HepG2 (cell line): ENCODE data around the gene GATA1. TPM values are rescaled to one million over a fixed set of nuclear protein-coding genes. Genes with fewer than 3 reads are reported as not detected.

Source experiments
- CEBPB ChIP-seq: IDR thresholded peaks from 2 replicates; pipeline ENCODE4 v1.6.1; 2011; ENCODE audit warnings: low read depth, low read length, improper control_type of control experiment, borderline replicate concordance
- FOXA3 ChIP-seq: IDR thresholded peaks from 2 replicates; pipeline ENCODE4 v1.6.1; 2016; ENCODE audit warnings: missing genetic modification reagents, missing compliant biosample characterization
- IKZF1 ChIP-seq: fragments of 450-650 bp; IDR thresholded peaks from 2 replicates; pipeline ENCODE4 v1.7.1; 2016
- KDM5A ChIP-seq: fragments of 200-600 bp; sonication (generic); IDR thresholded peaks from 2 replicates; pipeline ENCODE4 v1.7.0; 2018; ENCODE audit warnings: antibody characterized with exemption, mild to moderate bottlenecking, low read length, borderline replicate concordance
- RARA ChIP-seq: IDR thresholded peaks from 2 replicates; pipeline ENCODE4 v1.6.1; 2016; ENCODE audit warnings: missing genetic modification reagents, missing compliant biosample characterization
- RXRA ChIP-seq: sonication (generic); formaldehyde crosslinking; IDR thresholded peaks from 2 replicates; pipeline ENCODE4 v1.5.1; 2020; ENCODE audit warnings: missing genetic modification reagents
- TEAD3 ChIP-seq: optimal IDR thresholded peaks from 2 replicates; pipeline ENCODE3; 2016; ENCODE audit warnings: borderline replicate concordance
- ZNF224 ChIP-seq: sonication (generic); formaldehyde crosslinking; IDR thresholded peaks from 2 replicates; pipeline ENCODE4 v1.5.0; 2020; ENCODE audit warnings: mild to moderate bottlenecking, missing genetic modification reagents
- ZNF251 ChIP-seq: sonication (generic); formaldehyde crosslinking; IDR thresholded peaks from 2 replicates; pipeline ENCODE4 v1.9.0; 2021; ENCODE audit warnings: mild to moderate bottlenecking, missing genetic modification reagents
- ZNF552 ChIP-seq: sonication (generic); formaldehyde crosslinking; IDR thresholded peaks from 2 replicates; pipeline ENCODE4 v1.9.0; 2022; ENCODE audit warnings: missing genetic modification reagents, mild to moderate bottlenecking, borderline replicate concordance
- ZNF629 ChIP-seq: sonication (generic); formaldehyde crosslinking; conservative IDR thresholded peaks from 2 replicates; pipeline ENCODE4 v1.5.0; 2020; ENCODE audit warnings: missing genetic modification reagents
- polyA plus RNA-seq, 8 experiments: library from polyadenylated mRNA; depleted of rRNA in 3 of 8; stranded (reverse) in 7 of 8; unstranded in 1 of 8; fragments of >200 nt; fragmentation: Illumina TruSeq in 4 of 8; extraction: Trizol in 4 of 8; gene quantifications; 2 replicates each; pipeline versions ENCODE4 v1.2.1 to v1.2.3, GENCODE V29; 2011 to 2016; ENCODE audit warnings: low read depth in 4 of 8, missing spikeins in 1 of 8, mixed read lengths in 1 of 8; ENCODE audit not compliant: insufficient read depth in 1 of 8
- total RNA-seq, 5 experiments: library from RNA; depleted of rRNA; stranded (reverse); fragments of >200 nt; fragmentation: Illumina TruSeq; extraction: Trizol; gene quantifications; 2 replicates each; pipeline ENCODE4 v1.2.3, GENCODE V29; 2016; ENCODE audit warnings: low read depth in 1 of 5
- TF ChIP-seq, protein P1 (sequence below): sonication (generic); formaldehyde crosslinking; IDR thresholded peaks from 2 replicates; pipeline ENCODE4 v1.5.1; 2020; ENCODE audit warnings: missing genetic modification reagents, mild to moderate bottlenecking, borderline replicate concordance
- TF ChIP-seq, protein P2 (sequence below): IDR thresholded peaks from 2 replicates; pipeline ENCODE4 v1.6.1; 2016; ENCODE audit warnings: low read depth
- TF ChIP-seq, protein P3 (sequence below): sonication (generic); formaldehyde crosslinking; IDR thresholded peaks from 2 replicates; pipeline ENCODE4 v1.4.0; 2020; ENCODE audit warnings: low read depth, missing genetic modification reagents
- TF ChIP-seq, protein P4 (sequence below): sonication (generic); formaldehyde crosslinking; IDR thresholded peaks from 2 replicates; pipeline ENCODE4 v1.8.0; 2022; ENCODE audit warnings: mild to moderate bottlenecking, missing genetic modification reagents; ENCODE audit not compliant: insufficient replicate concordance
- TF ChIP-seq, protein P5 (sequence below): sonication (generic); formaldehyde crosslinking; IDR thresholded peaks from 2 replicates; pipeline ENCODE4 v1.8.0; 2022; ENCODE audit warnings: mild to moderate bottlenecking, missing genetic modification reagents, borderline replicate concordance
- TF ChIP-seq, protein P6 (sequence below): sonication (generic); formaldehyde crosslinking; conservative IDR thresholded peaks from 2 replicates; pipeline ENCODE4 v1.4.0; 2020; ENCODE audit warnings: missing genetic modification reagents

GATA1 gene
- total and polyA plus RNA-seq, 2 of the 13 experiments (the other 11 are each of a cell fraction or from before 2014, with no cell fraction given) = 0.13 TPM; not detected in 1

DNA sequence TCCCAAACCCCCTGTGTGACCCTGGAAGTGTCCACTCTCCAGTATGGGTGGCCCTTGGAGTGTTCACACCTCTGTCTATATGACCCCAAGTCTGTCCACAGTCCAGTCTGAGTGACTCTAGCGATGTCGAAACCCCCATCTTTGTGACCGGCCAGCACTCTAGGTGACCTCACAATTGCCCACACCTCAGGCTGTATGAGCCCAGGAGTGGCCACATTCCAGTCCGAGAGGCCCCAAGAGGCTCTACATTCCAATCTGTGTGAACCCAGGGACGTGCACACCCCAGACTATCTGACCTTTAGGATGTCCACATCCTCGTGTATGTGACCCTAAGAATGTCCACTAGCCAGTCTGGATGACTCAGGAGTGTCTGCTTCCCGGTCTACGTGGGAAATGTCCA is 32.2 kb upstream of the GATA1 start (continued):
- peak; percentile 54 for TF ChIP-seq RARA (CRISPR knock-in tag)
- TF ChIP-seq, protein P1, sequence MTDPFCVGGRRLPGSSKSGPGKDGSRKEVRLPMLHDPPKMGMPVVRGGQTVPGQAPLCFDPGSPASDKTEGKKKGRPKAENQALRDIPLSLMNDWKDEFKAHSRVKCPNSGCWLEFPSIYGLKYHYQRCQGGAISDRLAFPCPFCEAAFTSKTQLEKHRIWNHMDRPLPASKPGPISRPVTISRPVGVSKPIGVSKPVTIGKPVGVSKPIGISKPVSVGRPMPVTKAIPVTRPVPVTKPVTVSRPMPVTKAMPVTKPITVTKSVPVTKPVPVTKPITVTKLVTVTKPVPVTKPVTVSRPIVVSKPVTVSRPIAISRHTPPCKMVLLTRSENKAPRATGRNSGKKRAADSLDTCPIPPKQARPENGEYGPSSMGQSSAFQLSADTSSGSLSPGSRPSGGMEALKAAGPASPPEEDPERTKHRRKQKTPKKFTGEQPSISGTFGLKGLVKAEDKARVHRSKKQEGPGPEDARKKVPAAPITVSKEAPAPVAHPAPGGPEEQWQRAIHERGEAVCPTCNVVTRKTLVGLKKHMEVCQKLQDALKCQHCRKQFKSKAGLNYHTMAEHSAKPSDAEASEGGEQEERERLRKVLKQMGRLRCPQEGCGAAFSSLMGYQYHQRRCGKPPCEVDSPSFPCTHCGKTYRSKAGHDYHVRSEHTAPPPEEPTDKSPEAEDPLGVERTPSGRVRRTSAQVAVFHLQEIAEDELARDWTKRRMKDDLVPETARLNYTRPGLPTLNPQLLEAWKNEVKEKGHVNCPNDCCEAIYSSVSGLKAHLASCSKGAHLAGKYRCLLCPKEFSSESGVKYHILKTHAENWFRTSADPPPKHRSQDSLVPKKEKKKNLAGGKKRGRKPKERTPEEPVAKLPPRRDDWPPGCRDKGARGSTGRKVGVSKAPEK (CRISPR knock-in tag) = no peak
- TF ChIP-seq CEBPB = peak; percentile 37; the same call in 1 of the 2 replicates
- no peak for TF ChIP-seq FOXA3 (CRISPR knock-in tag)
- TF ChIP-seq, protein P2, sequence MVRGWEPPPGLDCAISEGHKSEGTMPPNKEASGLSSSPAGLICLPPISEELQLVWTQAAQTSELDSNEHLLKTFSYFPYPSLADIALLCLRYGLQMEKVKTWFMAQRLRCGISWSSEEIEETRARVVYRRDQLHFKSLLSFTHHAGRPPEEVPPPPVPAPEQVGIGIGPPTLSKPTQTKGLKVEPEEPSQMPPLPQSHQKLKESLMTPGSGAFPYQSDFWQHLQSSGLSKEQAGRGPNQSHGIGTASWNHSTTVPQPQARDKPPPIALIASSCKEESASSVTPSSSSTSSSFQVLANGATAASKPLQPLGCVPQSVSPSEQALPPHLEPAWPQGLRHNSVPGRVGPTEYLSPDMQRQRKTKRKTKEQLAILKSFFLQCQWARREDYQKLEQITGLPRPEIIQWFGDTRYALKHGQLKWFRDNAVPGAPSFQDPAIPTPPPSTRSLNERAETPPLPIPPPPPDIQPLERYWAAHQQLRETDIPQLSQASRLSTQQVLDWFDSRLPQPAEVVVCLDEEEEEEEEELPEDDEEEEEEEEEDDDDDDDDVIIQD = no peak
- peak; percentile 78 for TF ChIP-seq TEAD3
- TF ChIP-seq KDM5A = no peak
- no peak for TF ChIP-seq IKZF1
- 0 out of 2 replicates have a peak, but pooled peaks have one; percentile 27 for TF ChIP-seq ZNF629
- no peak for TF ChIP-seq ZNF552 (CRISPR knock-in tag)
- TF ChIP-seq ZNF251 (CRISPR knock-in tag) = no peak
- TF ChIP-seq, protein P3, sequence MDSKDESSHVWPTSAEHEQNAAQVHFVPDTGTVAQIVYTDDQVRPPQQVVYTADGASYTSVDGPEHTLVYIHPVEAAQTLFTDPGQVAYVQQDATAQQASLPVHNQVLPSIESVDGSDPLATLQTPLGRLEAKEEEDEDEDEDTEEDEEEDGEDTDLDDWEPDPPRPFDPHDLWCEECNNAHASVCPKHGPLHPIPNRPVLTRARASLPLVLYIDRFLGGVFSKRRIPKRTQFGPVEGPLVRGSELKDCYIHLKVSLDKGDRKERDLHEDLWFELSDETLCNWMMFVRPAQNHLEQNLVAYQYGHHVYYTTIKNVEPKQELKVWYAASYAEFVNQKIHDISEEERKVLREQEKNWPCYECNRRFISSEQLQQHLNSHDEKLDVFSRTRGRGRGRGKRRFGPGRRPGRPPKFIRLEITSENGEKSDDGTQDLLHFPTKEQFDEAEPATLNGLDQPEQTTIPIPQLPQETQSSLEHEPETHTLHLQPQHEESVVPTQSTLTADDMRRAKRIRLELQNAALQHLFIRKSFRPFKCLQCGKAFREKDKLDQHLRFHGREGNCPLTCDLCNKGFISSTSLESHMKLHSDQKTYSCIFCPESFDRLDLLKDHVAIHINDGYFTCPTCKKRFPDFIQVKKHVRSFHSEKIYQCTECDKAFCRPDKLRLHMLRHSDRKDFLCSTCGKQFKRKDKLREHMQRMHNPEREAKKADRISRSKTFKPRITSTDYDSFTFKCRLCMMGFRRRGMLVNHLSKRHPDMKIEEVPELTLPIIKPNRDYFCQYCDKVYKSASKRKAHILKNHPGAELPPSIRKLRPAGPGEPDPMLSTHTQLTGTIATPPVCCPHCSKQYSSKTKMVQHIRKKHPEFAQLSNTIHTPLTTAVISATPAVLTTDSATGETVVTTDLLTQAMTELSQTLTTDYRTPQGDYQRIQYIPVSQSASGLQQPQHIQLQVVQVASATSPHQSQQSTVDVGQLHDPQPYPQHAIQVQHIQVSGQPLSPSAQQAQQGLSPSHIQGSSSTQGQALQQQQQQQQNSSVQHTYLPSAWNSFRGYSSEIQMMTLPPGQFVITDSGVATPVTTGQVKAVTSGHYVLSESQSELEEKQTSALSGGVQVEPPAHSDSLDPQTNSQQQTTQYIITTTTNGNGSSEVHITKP (CRISPR knock-in tag) = 0 out of 2 replicates have a peak, but pooled peaks have one; percentile 30
- TF ChIP-seq, protein P4, sequence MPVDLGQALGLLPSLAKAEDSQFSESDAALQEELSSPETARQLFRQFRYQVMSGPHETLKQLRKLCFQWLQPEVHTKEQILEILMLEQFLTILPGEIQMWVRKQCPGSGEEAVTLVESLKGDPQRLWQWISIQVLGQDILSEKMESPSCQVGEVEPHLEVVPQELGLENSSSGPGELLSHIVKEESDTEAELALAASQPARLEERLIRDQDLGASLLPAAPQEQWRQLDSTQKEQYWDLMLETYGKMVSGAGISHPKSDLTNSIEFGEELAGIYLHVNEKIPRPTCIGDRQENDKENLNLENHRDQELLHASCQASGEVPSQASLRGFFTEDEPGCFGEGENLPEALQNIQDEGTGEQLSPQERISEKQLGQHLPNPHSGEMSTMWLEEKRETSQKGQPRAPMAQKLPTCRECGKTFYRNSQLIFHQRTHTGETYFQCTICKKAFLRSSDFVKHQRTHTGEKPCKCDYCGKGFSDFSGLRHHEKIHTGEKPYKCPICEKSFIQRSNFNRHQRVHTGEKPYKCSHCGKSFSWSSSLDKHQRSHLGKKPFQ (CRISPR knock-in tag) = peak; percentile 99
- TF ChIP-seq, protein P5, sequence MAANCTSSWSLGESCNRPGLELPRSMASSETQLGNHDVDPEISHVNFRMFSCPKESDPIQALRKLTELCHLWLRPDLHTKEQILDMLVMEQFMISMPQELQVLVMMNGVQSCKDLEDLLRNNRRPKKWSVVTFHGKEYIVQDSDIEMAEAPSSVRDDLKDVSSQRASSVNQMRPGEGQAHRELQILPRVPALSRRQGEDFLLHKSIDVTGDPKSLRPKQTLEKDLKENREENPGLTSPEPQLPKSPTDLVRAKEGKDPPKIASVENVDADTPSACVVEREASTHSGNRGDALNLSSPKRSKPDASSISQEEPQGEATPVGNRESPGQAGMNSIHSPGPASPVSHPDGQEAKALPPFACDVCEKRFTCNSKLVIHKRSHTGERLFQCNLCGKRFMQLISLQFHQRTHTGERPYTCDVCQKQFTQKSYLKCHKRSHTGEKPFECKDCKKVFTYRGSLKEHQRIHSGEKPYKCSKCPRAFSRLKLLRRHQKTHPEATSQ (CRISPR knock-in tag) = no peak
- TF ChIP-seq, protein P6, sequence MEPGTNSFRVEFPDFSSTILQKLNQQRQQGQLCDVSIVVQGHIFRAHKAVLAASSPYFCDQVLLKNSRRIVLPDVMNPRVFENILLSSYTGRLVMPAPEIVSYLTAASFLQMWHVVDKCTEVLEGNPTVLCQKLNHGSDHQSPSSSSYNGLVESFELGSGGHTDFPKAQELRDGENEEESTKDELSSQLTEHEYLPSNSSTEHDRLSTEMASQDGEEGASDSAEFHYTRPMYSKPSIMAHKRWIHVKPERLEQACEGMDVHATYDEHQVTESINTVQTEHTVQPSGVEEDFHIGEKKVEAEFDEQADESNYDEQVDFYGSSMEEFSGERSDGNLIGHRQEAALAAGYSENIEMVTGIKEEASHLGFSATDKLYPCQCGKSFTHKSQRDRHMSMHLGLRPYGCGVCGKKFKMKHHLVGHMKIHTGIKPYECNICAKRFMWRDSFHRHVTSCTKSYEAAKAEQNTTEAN (CRISPR knock-in tag) = no peak
- no peak for TF ChIP-seq ZNF224 (CRISPR knock-in tag)
- TF ChIP-seq RXRA = peak; percentile 34; the same call in 1 of the 2 replicates
